RWPE1 (cell line): Measurements from ENCODE around the gene KCNIP3.

ENCODE experiments used
- CTCF ChIA-PET: fragments of 350-600 bp; sonication (Branson Sonifier 250); formaldehyde crosslinking; extraction: SDS; loops from one replicate; lab custom pipeline; 2021; lab: Yijun Ruan, JAX
- POLR2A ChIA-PET: fragments of 400-600 bp; formaldehyde crosslinking; extraction: SDS; loops from one replicate; lab custom pipeline; 2020; ENCODE audit warnings: antibody characterized with exemption; ENCODE audit not compliant: low non-redundant PET; lab: Yijun Ruan, JAX
- DNase-seq: peaks from one replicate; pipeline ENCODE4 v3.0.0; 2012; ENCODE audit warnings: low spot score
- H3K27ac ChIP-seq: fragments of 450-650 bp; 2 replicates; pipeline ENCODE4 v1.5.1; 2017
- TF ChIP-seq, protein P1 (sequence below): fragments of 450-650 bp; conservative IDR thresholded peaks from 2 replicates; pipeline ENCODE4 v1.5.1; 2017; ENCODE audit warnings: low read depth, mild to moderate bottlenecking

KCNIP3 gene

DNA sequence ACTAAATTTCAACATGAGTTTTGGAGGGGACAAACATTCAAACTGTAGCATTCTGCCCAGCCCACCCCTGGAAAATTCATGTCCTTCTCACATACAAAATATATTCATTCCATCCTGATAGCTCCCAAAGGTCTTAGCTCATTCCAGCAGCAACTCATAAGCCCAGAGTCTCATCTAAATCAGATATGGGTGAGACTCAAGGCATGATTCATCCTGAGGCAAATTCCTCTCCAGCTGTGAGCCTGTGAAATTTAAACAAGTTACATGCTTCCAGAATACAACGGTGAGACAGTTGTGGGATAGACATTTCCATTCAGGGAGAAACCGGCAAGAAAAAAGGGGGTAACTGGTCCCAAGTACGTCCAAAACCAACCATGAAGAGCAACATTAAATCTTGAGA, 61.9 kb downstream of the KCNIP3 start:
- TF ChIP-seq, protein P1, sequence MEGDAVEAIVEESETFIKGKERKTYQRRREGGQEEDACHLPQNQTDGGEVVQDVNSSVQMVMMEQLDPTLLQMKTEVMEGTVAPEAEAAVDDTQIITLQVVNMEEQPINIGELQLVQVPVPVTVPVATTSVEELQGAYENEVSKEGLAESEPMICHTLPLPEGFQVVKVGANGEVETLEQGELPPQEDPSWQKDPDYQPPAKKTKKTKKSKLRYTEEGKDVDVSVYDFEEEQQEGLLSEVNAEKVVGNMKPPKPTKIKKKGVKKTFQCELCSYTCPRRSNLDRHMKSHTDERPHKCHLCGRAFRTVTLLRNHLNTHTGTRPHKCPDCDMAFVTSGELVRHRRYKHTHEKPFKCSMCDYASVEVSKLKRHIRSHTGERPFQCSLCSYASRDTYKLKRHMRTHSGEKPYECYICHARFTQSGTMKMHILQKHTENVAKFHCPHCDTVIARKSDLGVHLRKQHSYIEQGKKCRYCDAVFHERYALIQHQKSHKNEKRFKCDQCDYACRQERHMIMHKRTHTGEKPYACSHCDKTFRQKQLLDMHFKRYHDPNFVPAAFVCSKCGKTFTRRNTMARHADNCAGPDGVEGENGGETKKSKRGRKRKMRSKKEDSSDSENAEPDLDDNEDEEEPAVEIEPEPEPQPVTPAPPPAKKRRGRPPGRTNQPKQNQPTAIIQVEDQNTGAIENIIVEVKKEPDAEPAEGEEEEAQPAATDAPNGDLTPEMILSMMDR, result no peak
- POLR2A ChIA-PET, result no interaction called here
- H3K27ac ChIP-seq, result no peak overlapping the region
- CTCF ChIA-PET, result no interaction called here
- no peak for DNase-seq

DNA sequence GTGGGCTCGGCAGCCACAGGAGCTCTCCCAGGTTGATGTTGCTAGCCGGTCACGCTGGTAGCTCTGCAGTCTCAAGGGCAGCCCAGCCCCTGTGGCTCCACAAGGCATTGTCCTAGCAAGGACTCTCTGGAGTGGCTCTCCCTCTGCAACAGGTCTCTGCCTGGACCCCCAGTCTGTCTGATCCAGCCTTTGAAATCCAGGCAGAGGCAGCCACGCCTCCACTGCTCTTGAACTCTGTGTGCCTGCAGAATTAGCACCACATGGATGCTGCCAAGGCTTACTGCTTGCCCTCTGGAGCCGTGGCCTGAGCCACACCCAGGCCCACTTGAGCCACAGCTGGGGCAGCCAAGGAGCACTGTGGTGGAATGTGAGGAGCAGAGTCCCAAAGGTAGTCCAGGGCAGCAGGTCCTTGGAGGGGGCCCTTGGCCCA, 62.4 kb downstream of the KCNIP3 start:
- TF ChIP-seq, protein P1, result no peak
- POLR2A ChIA-PET, result no interaction called here

DNA sequence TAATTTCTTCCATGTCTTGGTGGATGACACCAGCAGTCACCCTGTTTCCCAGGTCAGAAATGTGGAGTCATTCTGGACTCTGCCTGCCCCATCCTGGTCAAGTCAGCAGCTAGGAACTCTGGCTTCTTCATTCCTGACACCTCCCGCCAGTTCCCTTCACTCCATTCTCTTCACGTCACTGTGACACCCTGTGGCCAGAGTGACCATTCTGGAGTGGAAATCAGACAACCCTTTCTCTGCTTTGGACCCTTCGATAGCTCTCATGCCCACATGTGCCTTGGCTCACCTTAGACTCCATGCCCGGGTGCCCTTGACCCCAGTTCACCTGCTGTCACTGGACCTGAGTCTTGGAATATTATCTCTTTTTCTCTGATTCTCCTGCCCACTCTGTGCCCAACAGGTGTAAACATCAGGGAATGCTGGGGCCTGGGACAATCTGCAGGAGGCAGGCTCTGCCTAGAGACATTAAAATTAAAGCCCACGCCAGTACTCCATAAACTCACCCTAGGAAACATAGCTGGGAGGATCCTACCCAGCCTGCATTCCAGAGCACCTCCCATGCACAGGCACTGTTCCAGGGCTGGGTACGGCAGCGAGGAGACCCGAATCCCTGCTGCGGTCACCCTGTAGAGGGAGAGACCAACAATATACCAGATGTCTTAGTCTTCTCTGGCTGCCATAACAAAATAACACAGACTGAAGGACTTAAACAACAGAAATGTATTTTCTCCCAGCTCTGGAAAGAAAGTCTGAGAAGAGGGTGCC, 64.3 kb downstream of the KCNIP3 start:
- no peak for DNase-seq
- TF ChIP-seq, protein P1, result no peak
- CTCF ChIA-PET, result no interaction called here
- H3K27ac ChIP-seq, result no peak overlapping the region
- POLR2A ChIA-PET, result no interaction called here

More for the DNA sequence above, 62.4 kb downstream of the KCNIP3 start:
- no peak for DNase-seq
- CTCF ChIA-PET, result no interaction called here
- H3K27ac ChIP-seq, result no peak overlapping the region

DNA sequence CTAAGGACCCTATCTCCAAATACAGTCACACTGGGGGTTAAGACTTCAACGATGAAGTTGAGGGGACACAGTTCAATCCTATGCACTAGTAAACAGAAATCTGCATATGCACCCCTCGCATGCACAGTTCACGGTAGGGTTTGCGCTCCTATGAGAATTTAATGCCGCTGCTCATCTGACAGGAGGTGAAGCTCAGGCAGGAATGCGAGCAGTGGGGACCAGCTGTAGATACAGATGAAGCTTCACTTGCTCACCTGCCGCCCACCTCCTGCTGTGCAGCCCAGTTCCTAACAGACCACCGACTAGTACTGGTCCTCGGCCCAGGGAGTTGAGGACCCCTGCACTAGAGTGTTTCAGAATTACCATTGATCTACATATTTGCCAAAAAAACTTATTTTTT, 65.3 kb downstream of the KCNIP3 start:
- CTCF ChIA-PET, result no interaction called here
- DNase-seq, result no peak
- TF ChIP-seq, protein P1, result no peak
- POLR2A ChIA-PET, result no interaction called here
- no peak overlapping the region for H3K27ac ChIP-seq

DNA sequence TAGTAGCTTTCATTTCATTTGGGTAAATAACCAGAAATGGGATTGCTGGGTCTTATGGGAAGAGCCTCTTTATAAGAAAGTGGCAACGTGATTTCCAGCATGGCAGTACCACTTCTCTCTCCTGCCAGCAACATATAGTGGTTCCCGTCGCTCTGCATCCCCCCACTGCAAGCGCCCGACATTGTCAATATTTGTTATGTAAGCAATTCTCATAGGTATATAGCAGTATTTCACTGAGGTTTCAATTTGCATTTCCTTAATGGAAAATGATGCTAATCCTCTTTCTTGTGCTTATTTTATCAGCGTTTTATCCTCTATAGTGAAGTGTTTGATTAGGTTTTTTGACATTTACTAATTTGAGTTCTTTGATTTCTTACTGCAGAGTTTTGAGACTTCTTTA, 69.4 kb downstream of the KCNIP3 start:
- TF ChIP-seq, protein P1, result no peak
- ChIA-PET POLR2A (no interaction called here), CTCF (interaction anchor here (0.6 to 1.0 kb wide), 2 partner anchors 21 to 23 kb away, joined by 3 read pairs; no protein-coding TSS in a partner anchor)
- no peak overlapping the region for H3K27ac ChIP-seq
- DNase-seq, result no peak

DNA sequence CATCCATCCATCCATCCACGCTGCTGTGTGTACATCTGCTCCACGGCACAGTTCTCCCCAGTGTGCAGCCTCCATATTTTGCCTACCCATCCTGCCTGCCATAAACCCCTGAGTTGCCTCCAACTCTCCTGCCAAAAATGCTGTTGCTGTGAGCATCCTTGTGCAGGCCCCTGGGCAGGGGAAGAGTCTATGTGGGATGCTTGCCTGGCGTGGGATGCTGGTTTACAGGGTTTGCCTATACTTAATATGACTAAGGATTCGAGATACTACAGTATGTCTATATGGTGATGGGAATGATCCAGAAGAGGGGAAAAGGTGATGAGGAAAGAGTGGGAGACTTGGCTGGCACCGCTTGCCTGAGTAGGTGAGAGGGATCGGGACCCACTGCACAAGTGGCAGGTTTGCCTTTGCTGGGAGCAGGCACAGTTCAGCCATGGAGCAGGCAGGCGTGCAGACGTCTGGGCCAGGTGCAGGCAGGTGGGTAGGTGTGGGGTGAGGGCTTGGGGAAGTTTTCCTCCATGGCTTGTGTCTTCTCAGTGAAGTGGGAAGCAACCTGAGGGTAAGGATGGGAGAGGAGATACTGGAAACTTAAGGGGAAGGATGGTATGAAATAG, 75.2 kb downstream of the KCNIP3 start:
- CTCF ChIA-PET, result interaction anchor here (1.1 kb wide), 1 partner anchor 26 kb away, joined by 5 read pairs; no protein-coding TSS in a partner anchor
- no peak overlapping the region for H3K27ac ChIP-seq
- TF ChIP-seq, protein P1, result no peak
- POLR2A ChIA-PET, result no interaction called here
- no peak for DNase-seq
